Measurements from ENCODE around the gene PTPRG.

PTPRG gene

DNA sequence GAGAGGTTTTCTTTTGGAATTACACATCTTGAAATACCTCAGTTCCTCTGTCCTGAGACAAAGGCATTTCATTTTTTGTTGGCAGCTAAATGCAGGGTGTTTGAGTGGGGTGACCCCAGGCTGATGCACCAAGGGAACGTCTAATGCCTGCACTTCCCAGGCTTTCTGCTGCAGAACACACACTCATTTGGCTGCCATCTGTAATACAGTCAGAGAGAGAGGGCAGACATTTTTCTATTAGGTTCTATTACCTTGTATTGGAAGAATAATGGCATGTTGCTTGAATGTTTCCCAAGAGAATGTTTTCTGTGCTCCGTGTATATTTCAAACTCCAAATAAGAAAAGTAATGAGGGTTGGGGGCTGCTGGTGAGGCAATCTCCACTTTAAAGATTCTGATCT lies 87.1 kb downstream of the PTPRG start:
- TF ChIP-seq, protein P1, sequence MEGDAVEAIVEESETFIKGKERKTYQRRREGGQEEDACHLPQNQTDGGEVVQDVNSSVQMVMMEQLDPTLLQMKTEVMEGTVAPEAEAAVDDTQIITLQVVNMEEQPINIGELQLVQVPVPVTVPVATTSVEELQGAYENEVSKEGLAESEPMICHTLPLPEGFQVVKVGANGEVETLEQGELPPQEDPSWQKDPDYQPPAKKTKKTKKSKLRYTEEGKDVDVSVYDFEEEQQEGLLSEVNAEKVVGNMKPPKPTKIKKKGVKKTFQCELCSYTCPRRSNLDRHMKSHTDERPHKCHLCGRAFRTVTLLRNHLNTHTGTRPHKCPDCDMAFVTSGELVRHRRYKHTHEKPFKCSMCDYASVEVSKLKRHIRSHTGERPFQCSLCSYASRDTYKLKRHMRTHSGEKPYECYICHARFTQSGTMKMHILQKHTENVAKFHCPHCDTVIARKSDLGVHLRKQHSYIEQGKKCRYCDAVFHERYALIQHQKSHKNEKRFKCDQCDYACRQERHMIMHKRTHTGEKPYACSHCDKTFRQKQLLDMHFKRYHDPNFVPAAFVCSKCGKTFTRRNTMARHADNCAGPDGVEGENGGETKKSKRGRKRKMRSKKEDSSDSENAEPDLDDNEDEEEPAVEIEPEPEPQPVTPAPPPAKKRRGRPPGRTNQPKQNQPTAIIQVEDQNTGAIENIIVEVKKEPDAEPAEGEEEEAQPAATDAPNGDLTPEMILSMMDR (conservative IDR thresholded peaks at IDR 0.05; ENCODE audit: control insufficient read depth, insufficient read depth, low read depth, low read length), result no peak
- H3K4me3 ChIP-seq (ENCODE audit: control insufficient read depth, low read depth, low read length), result no peak overlapping the region
- DNase-seq (ENCODE audit: low read depth), result peak; percentile 55

DNA sequence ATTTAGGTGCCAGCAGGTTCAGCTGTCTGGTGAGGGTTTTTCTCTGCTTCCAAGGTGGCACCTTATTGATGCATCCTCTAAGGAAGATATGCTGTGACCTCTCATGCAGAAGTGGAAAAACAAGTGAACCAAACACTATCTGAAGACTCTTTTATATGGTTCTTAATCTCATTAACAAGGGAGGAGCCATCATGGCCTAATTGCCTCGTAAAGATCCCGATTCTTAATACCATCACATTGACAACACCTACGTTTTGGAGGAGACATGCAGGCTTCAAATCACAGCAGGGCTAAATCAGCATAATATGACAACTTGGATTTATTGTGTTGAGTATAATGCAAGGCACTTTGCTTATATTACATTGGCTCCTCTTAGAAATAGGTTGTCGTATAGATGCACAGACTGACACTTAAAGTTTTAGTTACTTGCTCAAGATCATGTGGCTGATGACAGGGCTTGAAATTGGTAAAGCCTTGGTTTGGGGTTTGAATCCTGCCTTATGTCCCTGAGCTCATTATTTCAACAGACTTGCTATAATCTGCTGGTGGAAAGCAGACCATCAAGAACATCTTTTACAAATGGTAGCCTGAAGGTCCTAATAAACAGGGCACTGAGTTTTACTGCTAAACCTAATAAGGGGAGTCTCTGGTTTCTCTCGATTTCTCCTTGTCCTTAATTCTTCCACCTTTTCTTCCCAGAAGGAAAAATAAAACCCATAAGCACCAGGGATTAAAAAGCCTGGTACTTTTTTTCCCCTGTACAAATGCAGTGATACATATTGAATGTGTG lies 88.2 kb downstream of the PTPRG start:
- TF ChIP-seq, protein P1 (conservative IDR thresholded peaks at IDR 0.05; ENCODE audit: control insufficient read depth, insufficient read depth, low read depth, low read length), result no peak
- no peak overlapping the region for H3K4me3 ChIP-seq (ENCODE audit: control insufficient read depth, low read depth, low read length)
- no peak for DNase-seq (ENCODE audit: low read depth)

DNA sequence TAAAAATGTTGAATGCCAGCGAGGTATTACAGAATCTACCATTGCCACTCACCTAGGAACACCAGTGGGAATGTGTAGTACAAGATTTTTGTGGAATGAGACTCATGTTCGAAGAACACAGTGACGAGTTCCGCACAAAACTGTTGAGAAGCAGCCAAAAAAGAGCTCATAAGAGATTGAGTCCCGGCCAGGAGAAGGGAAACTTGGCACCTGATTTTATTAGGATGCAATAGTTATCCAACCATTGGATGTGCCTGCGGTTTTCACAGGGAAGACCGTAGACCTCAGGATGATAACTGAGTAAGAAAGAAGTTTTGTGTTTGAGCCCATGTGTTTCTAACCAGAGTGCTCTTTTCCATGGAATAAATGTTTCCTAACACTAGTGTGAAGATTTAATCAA lies 88.9 kb downstream of the PTPRG start:
- H3K4me3 ChIP-seq (ENCODE audit: control insufficient read depth, low read depth, low read length), result no peak overlapping the region
- peak; percentile 95 for DNase-seq (ENCODE audit: low read depth)
- TF ChIP-seq, protein P1 (conservative IDR thresholded peaks at IDR 0.05; ENCODE audit: control insufficient read depth, insufficient read depth, low read depth, low read length), result no peak

DNA sequence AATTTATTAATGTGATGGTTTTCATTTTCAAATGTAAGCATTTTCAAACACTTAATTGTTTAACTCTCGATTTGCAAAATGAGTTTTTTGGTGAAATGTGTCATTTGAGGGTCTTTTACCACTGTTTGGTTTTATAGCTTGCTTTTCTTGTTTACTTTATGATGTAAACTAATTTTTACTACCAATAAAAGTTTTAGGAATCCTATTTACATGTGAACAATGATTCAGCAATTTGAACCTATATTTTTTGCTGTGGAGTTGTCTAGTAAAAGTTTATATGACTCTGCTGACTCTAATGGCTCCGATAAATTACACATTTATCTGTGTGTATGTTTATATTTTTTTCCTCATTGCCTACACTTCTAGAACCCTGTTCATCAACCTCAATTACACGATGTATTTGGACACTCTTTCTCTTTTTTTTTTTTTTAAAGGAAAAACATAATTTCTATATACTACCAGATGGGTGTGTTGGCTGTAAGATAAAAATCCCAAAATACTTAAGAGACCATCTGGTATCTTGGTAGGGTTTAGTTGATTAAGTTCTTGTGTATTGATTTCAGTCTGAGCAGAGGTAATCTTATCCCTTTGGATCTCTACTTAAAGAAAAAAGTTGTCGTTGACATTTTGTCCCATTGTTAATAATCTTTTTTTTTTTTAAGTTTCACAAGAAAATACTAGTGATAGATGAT lies 89.5 kb downstream of the PTPRG start:
- no peak overlapping the region for H3K4me3 ChIP-seq (ENCODE audit: control insufficient read depth, low read depth, low read length)
- TF ChIP-seq, protein P1 (conservative IDR thresholded peaks at IDR 0.05; ENCODE audit: control insufficient read depth, insufficient read depth, low read depth, low read length), result no peak
- no peak for DNase-seq (ENCODE audit: low read depth)

DNA sequence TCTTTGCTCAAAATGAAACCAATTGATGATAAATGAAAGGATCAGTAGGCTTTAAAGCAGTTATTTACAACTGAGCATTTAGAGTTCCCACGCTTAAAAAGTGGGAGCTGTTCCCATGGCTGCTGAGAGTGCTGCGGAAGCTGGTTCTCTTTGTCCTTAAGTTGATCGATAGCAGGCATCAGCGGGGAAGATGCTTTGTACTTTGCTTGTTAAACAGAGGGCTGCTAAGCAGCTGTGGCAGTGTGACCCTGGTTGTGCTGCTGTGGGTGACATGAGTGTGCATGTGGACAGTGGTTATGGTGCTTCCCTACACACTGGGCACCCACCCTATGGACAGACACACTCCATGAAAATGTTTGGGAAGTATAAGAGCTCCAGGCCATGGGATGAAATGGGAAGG lies 96.3 kb downstream of the PTPRG start:
- DNase-seq (ENCODE audit: low read depth), result no peak
- H3K4me3 ChIP-seq (ENCODE audit: control insufficient read depth, low read depth, low read length), result no peak overlapping the region
- TF ChIP-seq, protein P1 (conservative IDR thresholded peaks at IDR 0.05; ENCODE audit: control insufficient read depth, insufficient read depth, low read depth, low read length), result no peak

DNA sequence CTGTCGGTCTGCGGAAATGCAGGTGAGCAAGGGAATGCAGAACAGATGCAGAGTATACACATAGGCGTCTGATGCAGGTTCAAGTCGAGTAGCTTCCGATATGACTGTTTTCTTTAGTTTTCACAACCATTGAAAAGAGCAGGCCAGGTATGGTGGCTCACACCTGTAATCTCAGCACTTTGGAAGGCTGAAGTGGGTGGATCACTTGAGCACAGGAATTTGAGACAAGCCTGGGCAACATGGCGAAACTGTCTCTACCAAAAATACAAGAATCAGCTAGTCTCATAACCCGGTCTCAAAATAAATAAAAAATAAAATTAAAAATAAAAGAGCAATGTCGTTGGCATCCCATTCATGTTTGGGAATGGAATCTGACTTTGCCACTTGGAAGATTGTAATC lies 101.5 kb downstream of the PTPRG start:
- no peak for DNase-seq (ENCODE audit: low read depth)
- TF ChIP-seq, protein P1 (conservative IDR thresholded peaks at IDR 0.05; ENCODE audit: control insufficient read depth, insufficient read depth, low read depth, low read length), result no peak
- H3K4me3 ChIP-seq (ENCODE audit: control insufficient read depth, low read depth, low read length), result no peak overlapping the region
